ENCODE measurements around the gene ZNF470. TPM values are rescaled to one million over a fixed set of nuclear protein-coding genes. Genes with fewer than 3 reads are reported as not detected.

ZNF470 gene
- total RNA-seq, 1 experiment from 2014 or later: 7.2 TPM

DNA sequence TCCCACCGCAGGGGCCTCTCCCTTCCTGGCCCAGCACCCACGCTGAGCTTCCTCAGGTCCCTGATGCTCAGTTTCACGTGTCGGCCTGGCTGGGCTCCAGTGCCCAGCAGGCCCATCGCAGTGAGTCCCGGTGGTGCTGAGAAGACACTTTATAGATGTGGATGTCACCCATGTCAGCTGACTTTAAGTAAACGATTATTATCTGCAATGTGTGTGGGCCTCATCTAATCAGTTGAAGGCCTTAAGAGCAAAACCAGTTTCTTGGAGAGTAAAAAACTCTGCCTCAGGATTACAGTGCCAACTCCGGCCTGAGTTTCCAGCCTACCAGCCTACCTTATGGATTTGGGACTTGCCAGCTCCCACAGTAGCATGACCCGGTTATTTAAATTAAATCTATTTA lies 58.4 kb downstream of the ZNF470 start:
- Histone ChIP-seq H3K36me3 (peaks cover 39% of the 10 kb centered on the region), H3K4me1 (no peaks in the 10 kb centered on the region), H3K27ac (no peak overlapping the region), H3K9me3 (replicated peaks) (no peaks in the 10 kb centered on the region), H3K4me3 (no peak overlapping the region), H3K27me3 (no peaks in the 10 kb centered on the region)
- DNase-seq: no peak

DNA sequence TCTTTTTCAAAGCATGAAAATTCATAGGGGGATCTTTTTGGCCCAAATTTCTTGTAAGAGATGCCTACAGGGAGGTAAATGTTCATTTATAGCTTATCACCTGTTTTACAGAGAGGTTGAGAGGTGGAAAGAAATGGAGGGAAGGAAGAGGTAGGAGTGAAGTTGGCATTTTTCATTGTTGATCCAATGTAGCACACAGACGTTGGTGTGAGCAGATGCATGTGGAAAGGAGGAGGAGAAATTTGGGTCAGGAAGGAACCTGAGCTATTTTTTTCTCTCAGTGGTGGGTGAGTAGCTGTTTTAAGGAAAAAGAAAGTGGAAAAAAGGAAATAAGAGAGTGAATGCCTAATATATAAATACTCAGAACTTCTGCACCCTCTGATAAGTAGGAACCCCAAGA lies 65.8 kb downstream of the ZNF470 start:
- DNase-seq: no peak
- Histone ChIP-seq H3K36me3 (no peaks in the 10 kb centered on the region), H3K9me3 (replicated peaks) (no peaks in the 10 kb centered on the region; the same call in 1 of the 2 replicates), H3K4me3 (no peak overlapping the region), H3K27ac (no peak overlapping the region), H3K27me3 (no peaks in the 10 kb centered on the region), H3K4me1 (no peaks in the 10 kb centered on the region)

DNA sequence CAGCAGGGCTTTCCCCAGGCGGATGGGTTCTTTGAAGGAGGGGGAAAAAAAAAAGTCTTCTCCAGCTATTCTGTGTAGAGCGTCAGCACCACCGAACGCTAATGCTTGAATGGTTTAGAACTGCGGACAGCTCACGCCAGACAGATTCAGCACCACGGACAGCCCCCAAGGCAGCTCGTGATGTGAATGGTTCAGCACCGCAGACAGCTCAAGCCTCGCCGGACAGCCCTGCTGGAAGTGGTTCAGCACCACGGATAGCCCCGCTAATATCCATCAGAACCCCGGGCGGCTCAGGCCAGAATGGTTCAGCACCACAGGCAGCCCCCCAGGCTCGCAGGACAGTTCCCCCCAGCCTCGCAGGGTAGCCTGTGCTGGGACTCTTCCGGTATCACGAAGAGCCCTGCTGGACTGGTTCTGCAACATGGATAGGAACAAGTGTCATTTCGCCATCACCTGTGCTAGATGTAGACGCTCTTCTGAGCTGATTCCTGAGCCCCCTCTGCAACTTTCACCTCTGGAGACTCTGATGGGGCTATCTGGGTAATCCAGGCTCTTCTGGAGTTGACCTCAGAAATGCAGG lies 70.8 kb downstream of the ZNF470 start:
- Histone ChIP-seq H3K27ac (no peak overlapping the region), H3K4me3 (no peak overlapping the region), H3K27me3 (no peaks in the 10 kb centered on the region), H3K4me1 (no peaks in the 10 kb centered on the region), H3K36me3 (no peaks in the 10 kb centered on the region), H3K9me3 (replicated peaks) (no peaks in the 10 kb centered on the region)
- DNase-seq: peak; percentile 95

Other genes with a start within 250 kb of the ZNF470 start
- gene ZNF582, start 173.9 kb upstream of the ZNF470 start, total RNA-seq (2014; rRNA removed; shearing (Covaris generic)): 2.5 and 3.3 TPM in 2 replicates
- gene ZNF583, start 163.1 kb upstream of the ZNF470 start, total RNA-seq (2014; rRNA removed; shearing (Covaris generic)): 4.0 and 6.4 TPM in 2 replicates
- 8.7 and 10.3 TPM in 2 replicates for gene ZNF667, start 90.1 kb upstream of the ZNF470 start, total RNA-seq (2014; rRNA removed; shearing (Covaris generic))
- gene ZNF471, start 59.6 kb upstream of the ZNF470 start, total RNA-seq (2014; rRNA removed; shearing (Covaris generic)): 2.5 and 3.4 TPM in 2 replicates
- gene ZFP28, start 28.5 kb upstream of the ZNF470 start, total RNA-seq (2014; rRNA removed; shearing (Covaris generic)): 8.1 and 10.4 TPM in 2 replicates
- gene ZNF71, start 27.8 kb downstream of the ZNF470 start, total RNA-seq (2014; rRNA removed; shearing (Covaris generic)): 11.1 and 11.4 TPM in 2 replicates
- gene SMIM17, start 75.7 kb downstream of the ZNF470 start, total RNA-seq (2014; rRNA removed; shearing (Covaris generic)): 0.55 and 0.71 TPM in 2 replicates
- gene ZNF835, start 104.3 kb downstream of the ZNF470 start, total RNA-seq (2014; rRNA removed; shearing (Covaris generic)): 0.10 and 0.43 TPM in 2 replicates